Measurements from ENCODE around the gene ANKRD23. TPM values are rescaled to one million over a fixed set of nuclear protein-coding genes. Genes with fewer than 3 reads are reported as not detected.

Gene ANKRD23
- total and polyA plus RNA-seq, 2 of the 8 experiments (the other 6 are each of a cell fraction or from before 2014, with no cell fraction given): 3.4 to 3.5 TPM

DNA sequence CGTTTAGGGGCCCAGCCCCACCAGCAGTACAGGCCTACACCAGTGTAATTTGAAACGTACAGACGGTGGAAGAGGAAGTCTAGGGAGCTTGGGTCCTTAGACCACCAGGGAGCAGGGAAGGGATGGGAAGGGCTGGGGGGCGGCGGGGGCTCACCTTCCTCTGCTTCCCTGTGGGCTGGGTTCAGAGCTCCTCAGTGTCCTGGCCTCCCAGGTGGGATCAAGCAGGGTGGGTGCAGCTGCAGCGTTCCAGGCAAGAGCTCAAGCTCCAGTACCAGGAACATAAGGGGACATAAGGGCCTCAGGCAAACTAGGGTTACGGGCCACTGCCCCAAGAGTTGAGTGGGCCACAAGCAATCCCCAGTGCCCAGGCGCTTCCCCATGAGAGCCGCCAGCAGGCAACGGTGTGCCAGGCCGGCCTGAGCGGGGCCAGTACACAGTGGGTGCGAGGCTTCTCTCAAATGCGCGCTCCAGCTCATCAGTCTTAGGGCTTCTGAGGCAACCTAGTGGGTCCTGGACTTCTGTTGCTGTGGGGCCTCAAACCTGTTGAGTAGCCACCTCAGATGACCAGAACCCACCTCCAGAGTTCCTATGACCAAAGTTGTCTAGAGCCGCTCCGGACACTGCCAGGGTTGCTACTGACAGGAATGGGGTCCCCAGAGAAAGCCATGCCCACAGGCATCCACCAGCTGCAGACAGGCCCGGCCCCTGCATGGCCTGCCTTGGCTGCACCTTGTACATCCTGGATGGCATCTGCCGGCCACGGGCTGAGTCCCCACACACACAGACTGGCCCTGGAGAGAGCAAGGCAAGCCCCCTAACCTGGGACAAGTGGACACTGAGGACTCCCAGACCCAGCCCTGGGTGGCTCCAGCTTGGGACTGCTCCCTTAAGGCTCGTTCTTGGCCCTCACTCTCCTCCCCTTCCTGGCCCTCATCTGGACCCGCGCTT, 5.2 kb downstream of the ANKRD23 start:
- Histone ChIP-seq H3K79me2 (ENCODE audit: control insufficient read depth in 1 of 2, insufficient read depth in 2 of 2, low read length in 2 of 2) (no peaks in the 10 kb centered on the region), H3K23me2 (ENCODE audit: low read depth, low read length) (no peaks in the 10 kb centered on the region), H3K18ac (ENCODE audit: extremely low read depth, low read length) (no peak overlapping the region; the same call in 1 of the 2 replicates), H4K8ac (ENCODE audit: extremely low read depth, insufficient read depth, low read length) (0 out of 2 replicates have a peak overlapping the region, but pooled peaks have one; percentile 18), H3K79me1 (ENCODE audit: low read depth, low read length) (peaks cover 5% of the 10 kb centered on the region; the same call in 1 of the 2 replicates), H3K56ac (replicated peaks; ENCODE audit: insufficient read length, low read depth, low read length) (no peak overlapping the region), H3K23ac (ENCODE audit: insufficient read length) (no peak overlapping the region), H3K9me3 (ENCODE audit: insufficient read depth in 2 of 2, low read depth in 1 of 2, low read length in 1 of 2) (no peaks in the 10 kb centered on the region), H2BK20ac (ENCODE audit: low read length) (no peak overlapping the region), H3K4me2 (ENCODE audit: insufficient read depth in 1 of 2, low read depth in 2 of 2, low read length in 2 of 2) (no peak overlapping the region), H4K20me1 (replicated peaks in 1 of 2; ENCODE audit: control insufficient read depth in 1 of 2, insufficient read depth in 2 of 2, low read length in 2 of 2) (peaks cover 3 to 6% of the 10 kb centered on the region in 2 experiments), H2AFZ (ENCODE audit: low read length) (no peak overlapping the region), H3K4me3 (ENCODE audit: extremely low read depth in 1 of 4, insufficient read depth in 2 of 4, low read depth in 3 of 4, low read length in 4 of 4) (no peak overlapping the region), H2AK5ac (ENCODE audit: low read depth, low read length) (0 out of 2 replicates have a peak overlapping the region, but pooled peaks have one; percentile 13), H2BK12ac (ENCODE audit: low read depth, low read length) (no peak overlapping the region), H2BK15ac (ENCODE audit: low read length) (no peak overlapping the region), H3K4ac (replicated peaks; ENCODE audit: insufficient read length, low read depth, low read length) (no peak overlapping the region), H3K27me3 (replicated peaks in 1 of 4; ENCODE audit: control insufficient read depth in 3 of 4, extremely low read depth in 1 of 4, insufficient read depth in 3 of 4, low read length in 3 of 4) (no peaks in the 10 kb centered on the region), H2BK5ac (ENCODE audit: low read depth, low read length) (0 out of 2 replicates have a peak overlapping the region, but pooled peaks have one; percentile 39), H3K9ac (replicated peaks in 1 of 4; ENCODE audit: extremely low read depth in 1 of 4, low read depth in 3 of 4, low read length in 3 of 4) (no peak overlapping the region), H4K91ac (replicated peaks; ENCODE audit: insufficient read length, low read length) (no peak overlapping the region), H4K5ac (ENCODE audit: insufficient read length, low read depth, low read length) (no peak overlapping the region), H3K4me1 (replicated peaks in 1 of 4; ENCODE audit: control insufficient read depth in 3 of 4, insufficient read depth in 4 of 4, low read length in 3 of 4) (peaks cover 0 to 3% (median 0%) of the 10 kb centered on the region in 4 experiments; a peak in 2 of 7 replicates), H3K27ac (ENCODE audit: low read depth, low read length) (no peak overlapping the region), H2BK120ac (replicated peaks; ENCODE audit: low read depth, low read length) (no peak overlapping the region), H3K36me3 (ENCODE audit: control insufficient read depth in 2 of 4, insufficient read depth in 4 of 4, low read length in 3 of 4) (peaks cover 0 to 17% (median 2%) of the 10 kb centered on the region in 4 experiments; a peak in 6 of 8 replicates), H3K14ac (ENCODE audit: insufficient read length) (no peak overlapping the region)
- POLR2A ChIA-PET (ENCODE audit: partially characterized antibody): interaction anchor here (1.4 to 3.3 kb wide), 6 partner anchors 9 to 32 kb away, joined by 3 to 16 read pairs (median 4); partner anchors contain the start of gene ANKRD39
- FAIRE-seq (no peak), DNase-seq (ENCODE audit: low read depth in 1 of 2, low spot score in 2 of 2) (peak in 1 of 2 experiments; percentile 45)
- CTCF ChIA-PET (ENCODE audit: partially characterized antibody): interaction anchor here (1.1 to 4.9 kb wide), 4 partner anchors 18 to 112 kb away, joined by 3 to 22 read pairs (median 6); partner anchors contain the start of gene ANKRD39
- WGBS, 2 experiments (ENCODE audit: extremely low coverage in 1 of 2, insufficient coverage in 1 of 2, insufficient read length in 1 of 2, insufficient replicate concordance in 2 of 2, low coverage in 1 of 2, low lambda C conversion rate in 2 of 2, missing lambda C conversion rate in 1 of 2): 92% methylated on average over 21 of the region's 23 CpGs; no CpG with 5 or more reads in 1 of the 2 experiments
- TF ChIP-seq, protein P1, sequence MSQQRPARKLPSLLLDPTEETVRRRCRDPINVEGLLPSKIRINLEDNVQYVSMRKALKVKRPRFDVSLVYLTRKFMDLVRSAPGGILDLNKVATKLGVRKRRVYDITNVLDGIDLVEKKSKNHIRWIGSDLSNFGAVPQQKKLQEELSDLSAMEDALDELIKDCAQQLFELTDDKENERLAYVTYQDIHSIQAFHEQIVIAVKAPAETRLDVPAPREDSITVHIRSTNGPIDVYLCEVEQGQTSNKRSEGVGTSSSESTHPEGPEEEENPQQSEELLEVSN (IDR thresholded peaks at IDR 0.05): no peak
- TF ChIP-seq TAF7 (optimal IDR thresholded peaks at IDR 0.05; ENCODE audit: borderline replicate concordance, low read depth, low read length) (no peak), SP2 (IDR thresholded peaks at IDR 0.05; ENCODE audit: low read length) (no peak), EP300 (IDR thresholded peaks at IDR 0.05; ENCODE audit: borderline replicate concordance in 1 of 2, low read depth in 2 of 2, low read length in 2 of 2) (no peak), KDM5A (IDR thresholded peaks at IDR 0.05; ENCODE audit: low read length) (no peak), TAF1 (IDR thresholded peaks at IDR 0.05; ENCODE audit: low read depth, low read length) (no peak), EGR1 (IDR thresholded peaks at IDR 0.05; ENCODE audit: borderline replicate concordance, low read depth, low read length) (no peak)
- TF ChIP-seq, protein P2, sequence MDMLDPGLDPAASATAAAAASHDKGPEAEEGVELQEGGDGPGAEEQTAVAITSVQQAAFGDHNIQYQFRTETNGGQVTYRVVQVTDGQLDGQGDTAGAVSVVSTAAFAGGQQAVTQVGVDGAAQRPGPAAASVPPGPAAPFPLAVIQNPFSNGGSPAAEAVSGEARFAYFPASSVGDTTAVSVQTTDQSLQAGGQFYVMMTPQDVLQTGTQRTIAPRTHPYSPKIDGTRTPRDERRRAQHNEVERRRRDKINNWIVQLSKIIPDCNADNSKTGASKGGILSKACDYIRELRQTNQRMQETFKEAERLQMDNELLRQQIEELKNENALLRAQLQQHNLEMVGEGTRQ (IDR thresholded peaks at IDR 0.05; ENCODE audit: low read length): no peak

Measured in H1 (cell line).